Mucosa of rectum (tissue), 2 donors: ENCODE measurements around the gene ANKRD13D.

Source experiments
- H3K27ac ChIP-seq, 2 donors: one replicate each; pipeline ENCODE4 v1.7.0; 2013; ENCODE audit warnings: inconsistent platforms in 2 of 2, low read depth in 2 of 2, low read length in 2 of 2
- H3K27me3 ChIP-seq, 2 donors: one replicate each; pipeline ENCODE4 v1.7.0; 2013; ENCODE audit warnings: low read length in 2 of 2; ENCODE audit not compliant: control insufficient read depth in 2 of 2, insufficient read depth in 2 of 2
- H3K36me3 ChIP-seq, 2 donors: one replicate each; pipeline ENCODE4 v1.7.0; 2013; ENCODE audit warnings: low read length in 2 of 2; ENCODE audit not compliant: control insufficient read depth in 2 of 2, insufficient read depth in 2 of 2
- H3K4me1 ChIP-seq, 2 donors: one replicate each; pipeline ENCODE4 v1.7.0; 2013; ENCODE audit warnings: low read length in 2 of 2, mild to moderate bottlenecking in 1 of 2; ENCODE audit not compliant: control insufficient read depth in 2 of 2, insufficient read depth in 2 of 2
- H3K4me3 ChIP-seq, 2 donors: one replicate each; pipeline ENCODE4 v1.7.0; 2013; ENCODE audit warnings: low read length in 2 of 2
- H3K9ac ChIP-seq, 2 donors: one replicate each; pipeline ENCODE4 v1.7.0; 2013; ENCODE audit warnings: low read length in 2 of 2, low read depth in 1 of 2, mild to moderate bottlenecking in 1 of 2
- H3K9me3 ChIP-seq, 2 donors: one replicate each; pipeline ENCODE4 v1.7.0; 2013; ENCODE audit warnings: low read length in 2 of 2; ENCODE audit not compliant: control insufficient read depth in 2 of 2
- donor health status: healthy.
- donor health status: Normal muscosa, but diverticular disease.

ANKRD13D gene

DNA sequence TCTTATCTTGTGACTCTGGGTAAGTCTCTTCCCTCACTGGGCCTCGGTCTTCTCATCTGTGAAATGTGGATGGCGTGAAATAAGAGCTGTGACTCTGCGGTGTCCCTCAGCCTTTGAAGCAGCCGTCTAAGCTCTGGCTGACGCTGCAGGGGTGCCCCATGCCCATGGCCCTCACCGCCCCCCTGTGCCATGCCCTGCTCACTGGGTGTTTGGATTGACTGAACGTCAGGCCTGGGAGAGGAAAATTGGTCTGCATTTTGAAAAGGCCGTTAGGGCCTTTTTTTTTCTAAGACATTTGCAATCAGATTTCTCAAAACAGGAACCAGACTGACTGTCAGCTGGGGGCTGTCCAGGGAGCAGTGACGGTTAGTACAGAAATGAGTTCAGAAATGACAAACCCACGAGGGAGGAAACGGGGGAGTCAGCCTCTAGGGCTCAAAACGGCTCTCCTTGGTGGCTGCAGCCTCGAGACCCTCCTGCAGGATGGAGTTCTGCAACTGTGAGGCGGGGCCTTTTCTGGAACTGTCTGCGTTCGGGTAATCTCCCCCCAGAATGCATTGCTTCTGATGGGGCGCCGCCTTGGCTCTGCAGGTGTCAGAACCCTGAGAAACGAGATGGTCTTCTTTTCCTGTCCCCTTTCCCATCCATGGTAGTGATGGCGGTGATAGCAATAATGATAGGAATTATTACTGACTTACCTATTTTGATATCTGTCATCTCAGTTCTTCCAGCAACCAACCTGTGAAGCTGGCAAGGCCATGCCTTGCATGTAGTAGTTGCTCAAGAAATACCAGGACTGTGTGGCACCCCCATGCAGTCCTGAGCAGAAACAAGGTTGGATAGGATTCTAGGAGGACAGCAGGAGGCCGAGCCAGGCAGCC is 20.8 kb upstream of the ANKRD13D start:
- Histone ChIP-seq H3K36me3 (peaks cover 15 to 26% of the 10 kb centered on the region in 2 donors), H3K4me3 (peak overlapping the region; percentile 87 to 91), H3K9me3 (no peaks in the 10 kb centered on the region), H3K9ac (peak overlapping the region; percentile 93 to 97), H3K4me1 (peaks cover 68 to 70% of the 10 kb centered on the region in 2 donors), H3K27ac (peak overlapping the region; percentile 95 to 98), H3K27me3 (no peaks in the 10 kb centered on the region)

DNA sequence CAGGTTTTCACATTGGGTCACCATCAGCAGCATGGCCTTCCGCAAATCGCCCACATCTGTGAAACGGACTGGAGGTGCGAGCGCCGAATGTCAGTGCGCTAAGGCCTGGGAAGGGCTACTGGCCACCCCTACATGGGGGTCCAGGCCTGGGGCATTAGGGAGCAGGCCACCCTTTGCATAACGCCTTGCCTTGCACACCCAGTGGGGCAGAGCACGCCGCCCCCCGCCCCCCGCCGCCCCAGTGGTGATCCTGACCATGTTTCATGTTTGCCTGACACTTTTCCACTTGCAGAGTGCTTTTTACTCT is 20.2 kb upstream of the ANKRD13D start:
- Histone ChIP-seq H3K4me3 (peak overlapping the region; percentile 87 to 91), H3K9me3 (no peaks in the 10 kb centered on the region), H3K27me3 (no peaks in the 10 kb centered on the region), H3K27ac (peak overlapping the region; percentile 95 to 98), H3K36me3 (peaks cover 15 to 26% of the 10 kb centered on the region in 2 donors), H3K9ac (peak overlapping the region; percentile 38 to 97), H3K4me1 (peaks cover 69 to 70% of the 10 kb centered on the region in 2 donors)

DNA sequence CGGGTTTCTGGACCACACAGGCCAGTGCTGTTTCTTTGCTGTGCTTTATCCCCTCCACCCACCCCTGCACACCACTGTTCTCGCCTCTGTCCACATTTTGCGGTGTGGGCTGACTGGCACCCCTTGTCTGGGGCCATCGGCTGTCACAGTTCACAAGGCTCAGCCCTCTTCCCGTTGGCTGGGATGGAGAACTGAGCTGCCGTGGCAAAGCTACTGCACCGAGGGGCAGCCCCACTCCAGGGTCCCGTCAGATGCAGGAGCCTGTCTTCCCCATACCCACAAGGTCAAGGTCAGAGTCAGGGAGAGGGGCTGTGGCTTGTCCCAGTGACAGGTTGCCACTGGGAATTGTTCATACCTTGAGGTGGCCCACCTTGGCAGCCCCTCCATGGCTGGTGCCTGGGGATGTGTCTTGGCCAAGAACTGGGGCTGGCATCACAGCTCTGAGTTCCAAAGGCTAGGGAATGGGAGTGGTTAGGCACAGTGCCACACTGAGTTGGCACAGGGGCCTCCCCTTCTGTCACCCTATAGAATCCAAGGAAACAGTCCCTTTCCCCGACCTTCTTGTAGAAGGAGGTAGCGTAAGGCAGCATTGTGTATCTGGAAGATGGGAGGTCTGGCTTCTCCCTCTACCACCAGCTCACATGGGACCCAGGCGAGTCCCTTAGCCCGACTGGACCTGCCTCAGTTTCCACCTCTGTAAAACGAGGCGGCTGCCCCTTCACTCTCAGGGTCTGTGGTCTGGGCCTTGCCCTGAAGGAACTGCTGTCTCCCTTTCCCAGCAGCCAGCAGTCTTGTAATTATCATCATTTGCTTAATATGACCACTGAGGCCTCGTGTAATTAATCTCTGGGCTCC is 19.5 kb upstream of the ANKRD13D start:
- Histone ChIP-seq H3K9ac (peak overlapping the region; percentile 38 to 69), H3K27ac (peak overlapping the region; percentile 95 to 98), H3K9me3 (no peaks in the 10 kb centered on the region), H3K27me3 (no peaks in the 10 kb centered on the region), H3K36me3 (peaks cover 15 to 26% of the 10 kb centered on the region in 2 donors), H3K4me3 (peak overlapping the region; percentile 37 to 91), H3K4me1 (peaks cover 71 to 72% of the 10 kb centered on the region in 2 donors)

DNA sequence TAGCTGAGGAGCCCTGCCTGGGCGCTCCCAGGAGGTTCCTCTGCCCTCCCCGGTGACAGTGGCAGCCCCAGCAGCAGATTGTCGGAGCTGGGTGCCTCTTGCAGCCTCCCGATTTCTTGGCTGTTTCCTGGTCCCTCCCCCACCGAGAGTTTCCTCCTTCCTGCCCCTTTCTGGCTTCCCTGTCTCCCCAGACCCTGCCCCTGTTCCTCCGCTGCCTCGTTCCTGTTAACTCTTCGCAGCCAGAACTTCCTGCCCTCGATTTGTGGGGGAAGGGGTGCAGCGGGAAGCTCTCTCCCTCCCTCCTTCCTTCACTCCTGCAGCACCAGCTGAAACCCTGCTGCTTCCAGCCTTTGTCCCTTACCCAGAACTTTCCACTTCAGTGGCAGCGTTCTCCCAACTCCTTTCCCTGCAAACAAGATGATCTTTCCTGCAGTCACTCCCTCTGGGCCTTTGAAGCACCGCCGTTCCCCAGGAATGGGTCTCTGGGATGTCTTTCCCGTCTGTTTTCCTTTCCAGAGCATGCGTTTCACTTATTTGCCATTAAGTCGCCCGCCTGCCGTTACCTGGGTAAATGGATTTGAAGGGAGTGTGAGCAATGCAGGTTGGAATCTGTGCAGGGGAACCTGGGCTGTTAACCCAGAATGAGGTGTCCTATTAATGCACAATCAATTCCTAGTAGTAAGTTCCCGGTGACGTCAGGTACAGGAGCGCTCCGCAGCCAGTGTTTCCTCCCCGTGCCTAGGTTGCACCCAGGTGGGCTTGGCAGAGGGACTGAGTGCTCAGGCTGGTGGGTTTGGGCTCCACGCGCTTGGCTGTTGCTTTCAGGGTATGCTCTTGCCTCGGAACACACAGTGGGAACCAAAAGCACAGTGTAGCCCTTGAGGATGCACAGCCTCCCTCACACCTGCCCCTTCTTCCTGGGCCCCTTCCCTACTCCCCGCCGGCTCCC is 18.6 kb upstream of the ANKRD13D start:
- H3K4me1 ChIP-seq: peaks cover 80 to 81% of the 10 kb centered on the region in 2 donors

DNA sequence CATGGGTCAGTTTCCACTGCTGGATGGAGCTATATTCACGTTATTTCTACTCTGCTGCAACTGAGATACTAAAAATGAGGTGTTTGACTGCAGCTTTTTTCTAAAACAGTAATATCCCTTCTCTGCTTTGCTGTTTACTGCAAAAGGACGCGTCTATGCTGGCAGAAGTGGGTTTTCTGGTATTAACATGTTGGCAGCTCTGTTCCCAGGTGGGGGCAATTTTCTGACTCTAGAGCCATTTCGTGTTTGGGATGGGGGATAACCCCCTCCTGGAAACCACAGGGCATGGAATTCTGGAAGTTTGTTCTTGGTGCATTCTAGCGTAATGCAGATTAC is 17.9 kb upstream of the ANKRD13D start:
- Histone ChIP-seq H3K27ac (peak overlapping the region in 1 of 2 donors; percentile 98), H3K9me3 (no peaks in the 10 kb centered on the region), H3K27me3 (no peaks in the 10 kb centered on the region), H3K36me3 (peaks cover 15 to 26% of the 10 kb centered on the region in 2 donors), H3K4me1 (peaks cover 81 to 82% of the 10 kb centered on the region in 2 donors), H3K9ac (peak overlapping the region in 1 of 2 donors; percentile 69), H3K4me3 (peak overlapping the region; percentile 37 to 91)

More for the DNA sequence above, 18.6 kb upstream of the ANKRD13D start:
- Histone ChIP-seq H3K27me3 (no peaks in the 10 kb centered on the region), H3K4me3 (peak overlapping the region; percentile 37 to 91), H3K27ac (peak overlapping the region; percentile 95 to 98), H3K36me3 (peaks cover 15 to 26% of the 10 kb centered on the region in 2 donors), H3K9ac (peak overlapping the region; percentile 38 to 69), H3K9me3 (no peaks in the 10 kb centered on the region)

DNA sequence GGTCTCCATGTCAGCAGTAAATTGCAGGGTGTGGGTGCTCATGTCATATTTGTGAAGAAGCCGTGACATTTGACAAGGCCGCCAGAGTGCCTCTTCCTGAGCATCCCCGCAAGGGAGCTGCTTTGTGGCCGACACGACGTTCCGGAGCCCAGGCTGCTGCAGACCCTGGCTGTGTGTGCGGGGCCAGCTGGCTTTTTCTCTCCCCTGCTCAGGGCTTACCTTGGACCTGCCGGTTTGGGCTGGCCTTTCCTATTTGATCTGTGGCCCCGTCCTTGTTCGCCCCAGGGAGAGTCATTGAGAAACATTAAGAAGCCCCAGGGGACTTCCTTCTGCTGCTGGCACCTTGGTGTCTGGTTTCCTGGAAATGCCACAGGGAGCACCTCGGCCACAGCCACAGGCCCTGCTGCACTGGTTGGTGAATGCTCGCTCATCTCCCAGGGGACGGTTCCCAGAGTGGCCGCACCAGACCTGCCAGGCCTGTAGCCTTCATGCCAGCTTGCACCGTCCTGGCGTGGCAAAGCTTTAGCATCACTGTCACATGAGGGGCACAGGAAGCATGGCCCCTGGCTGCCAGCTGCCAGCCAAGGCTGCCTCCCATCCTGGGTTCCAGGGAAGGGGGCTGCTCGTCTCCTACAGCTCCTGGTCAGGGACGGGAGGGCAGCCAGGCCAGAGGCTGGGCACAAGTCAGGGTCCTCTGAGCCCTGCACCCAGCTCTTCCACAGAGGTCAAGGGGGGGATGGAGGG is 17.4 kb upstream of the ANKRD13D start:
- Histone ChIP-seq H3K4me1 (peaks cover 86 to 88% of the 10 kb centered on the region in 2 donors), H3K9ac (peak overlapping the region in 1 of 2 donors; percentile 8), H3K9me3 (no peaks in the 10 kb centered on the region), H3K4me3 (peak overlapping the region in 1 of 2 donors; percentile 91), H3K27me3 (no peaks in the 10 kb centered on the region), H3K36me3 (peaks cover 15 to 26% of the 10 kb centered on the region in 2 donors), H3K27ac (peak overlapping the region; percentile 38 to 98)

DNA sequence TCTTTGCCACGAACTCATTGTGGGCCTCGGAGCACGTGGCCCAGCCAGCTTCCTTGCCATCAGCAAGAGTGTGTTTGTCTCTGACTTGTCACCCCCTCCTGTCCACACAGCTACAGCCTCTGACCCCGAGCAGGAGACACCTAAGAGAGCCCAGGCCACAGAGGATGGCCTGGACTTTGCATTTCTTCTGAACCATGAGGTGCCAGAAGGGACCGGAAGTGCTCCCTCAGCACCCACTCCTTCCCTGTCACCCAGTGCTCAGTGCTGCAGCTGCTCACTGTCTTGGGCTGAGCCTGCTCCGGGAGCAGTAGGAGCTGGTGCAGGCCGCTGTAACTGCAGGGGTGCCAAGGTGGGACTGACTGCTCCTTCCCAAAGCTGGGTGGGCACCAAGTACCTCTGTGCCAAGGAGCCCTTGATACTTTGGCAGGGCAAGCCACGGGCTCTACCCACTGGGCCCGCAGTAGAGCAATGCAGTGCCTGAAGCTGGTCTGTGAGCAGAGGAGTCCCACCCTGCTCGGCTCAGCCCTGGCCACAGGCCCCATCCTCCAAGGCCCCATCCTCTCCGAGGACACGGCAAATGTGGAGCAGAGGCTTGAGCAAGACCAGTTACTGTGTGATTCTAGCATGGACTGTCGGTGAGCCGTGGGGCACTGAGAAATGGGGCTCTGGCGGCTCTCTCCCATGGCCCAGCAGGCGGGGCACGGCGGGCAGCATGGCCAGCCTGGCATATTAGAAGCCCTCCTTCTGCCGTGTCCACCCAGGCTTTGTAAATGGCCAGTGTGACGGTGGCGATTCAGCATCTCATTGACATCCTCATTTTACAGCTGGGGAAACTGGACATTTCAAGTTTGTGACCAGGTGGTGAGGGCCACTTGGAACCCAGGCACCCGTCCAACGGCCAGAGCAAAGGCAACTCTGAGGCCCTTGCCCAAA is 16.5 kb upstream of the ANKRD13D start:
- Histone ChIP-seq H3K4me3 (peak overlapping the region in 1 of 2 donors; percentile 37), H3K36me3 (peaks cover 15 to 26% of the 10 kb centered on the region in 2 donors)

DNA sequence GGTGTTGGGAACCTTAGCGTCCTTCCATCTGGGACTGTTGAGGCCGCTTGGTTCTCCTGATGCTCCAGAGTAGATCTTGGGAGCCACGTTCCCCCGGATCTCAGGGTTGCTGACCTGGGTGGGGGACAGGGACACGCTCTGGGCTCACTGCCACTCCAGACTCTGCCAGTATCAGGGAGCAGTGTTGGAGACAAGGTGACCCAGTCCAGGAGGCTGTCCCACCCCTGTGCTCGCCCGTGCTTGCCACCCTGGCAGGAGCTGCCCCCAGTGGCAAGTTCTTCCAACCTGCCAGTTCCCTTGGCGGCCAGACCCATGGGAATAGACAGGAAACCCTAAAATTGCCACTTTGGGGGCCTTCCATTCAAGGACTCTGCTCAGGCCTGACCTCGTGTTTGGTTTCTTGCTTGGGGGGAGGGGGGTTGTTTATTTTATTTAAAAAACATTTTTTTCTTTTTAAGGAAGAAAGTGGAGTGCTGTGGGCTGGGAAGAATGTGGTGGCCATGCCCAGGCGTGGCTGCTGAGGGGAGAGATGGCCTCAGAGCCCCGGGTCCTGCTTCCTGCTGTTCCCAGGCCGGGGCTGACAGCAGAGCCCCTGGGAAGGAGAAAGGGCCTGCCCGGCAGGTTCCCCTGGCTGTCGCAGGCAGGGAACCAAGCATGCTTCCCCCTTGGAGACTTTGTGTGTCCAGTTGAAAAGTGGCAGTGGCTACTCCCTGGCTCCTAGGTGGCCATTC is 15.7 kb upstream of the ANKRD13D start:
- peaks cover 12 to 19% of the 10 kb centered on the region in 2 donors for H3K36me3 ChIP-seq
- H3K9ac ChIP-seq: no peak overlapping the region
- H3K27ac ChIP-seq: peak overlapping the region; percentile 38 to 98
- H3K27me3 ChIP-seq: no peaks in the 10 kb centered on the region
- H3K9me3 ChIP-seq: no peaks in the 10 kb centered on the region
- no peak overlapping the region for H3K4me3 ChIP-seq
- H3K4me1 ChIP-seq: peaks cover 87 to 91% of the 10 kb centered on the region in 2 donors

More for the DNA sequence above, 16.5 kb upstream of the ANKRD13D start:
- Histone ChIP-seq H3K27ac (peak overlapping the region; percentile 38 to 98), H3K27me3 (no peaks in the 10 kb centered on the region), H3K9ac (peak overlapping the region in 1 of 2 donors; percentile 8), H3K4me1 (peaks cover 87 to 91% of the 10 kb centered on the region in 2 donors), H3K9me3 (no peaks in the 10 kb centered on the region)
